Keratinocyte (primary cell): Measurements from ENCODE around the gene HPCAL4. TPM values are rescaled to one million over a fixed set of nuclear protein-coding genes. Genes with fewer than 3 reads are reported as not detected.

ENCODE experiments used
- DNase-seq: peaks from one replicate; pipeline ENCODE4 v3.0.0-alpha.2; 2011; ENCODE audit warnings: low read depth, missing footprints, low spot score
- FAIRE-seq: peaks from 2 replicates; lab custom pipeline; 2011; peaks lifted over from hg19 to GRCh38; lab: Jason Lieb, UNC
- H2AFZ ChIP-seq: 2 replicates; pipeline ENCODE4 v1.6.0; 2012; ENCODE audit warnings: low read length, control low read depth, inconsistent platforms; ENCODE audit not compliant: control insufficient read depth
- H3K27ac ChIP-seq: 2 replicates; pipeline ENCODE4 v1.5.1; 2011; ENCODE audit warnings: low read length; ENCODE audit not compliant: control insufficient read depth, insufficient read depth
- H3K27me3 ChIP-seq: 3 replicates; pipeline ENCODE4 v1.6.0; 2011; ENCODE audit warnings: low read length; ENCODE audit not compliant: control insufficient read depth, insufficient read depth; ENCODE audit errors: extremely low read depth
- H3K36me3 ChIP-seq, 2 experiments: 2 replicates in 1 of 2; 3 replicates in 1 of 2; pipeline ENCODE4 v1.5.1; 2011; ENCODE audit warnings: low read length in 2 of 2, mild to moderate bottlenecking in 1 of 2; ENCODE audit not compliant: control insufficient read depth in 2 of 2, insufficient read depth in 2 of 2; ENCODE audit errors: extremely low read depth in 1 of 2
- H3K4me1 ChIP-seq: 3 replicates; pipeline ENCODE4 v1.5.1; 2011; ENCODE audit warnings: low read length; ENCODE audit not compliant: control insufficient read depth, insufficient read depth; ENCODE audit errors: extremely low read depth
- H3K4me2 ChIP-seq: 3 replicates; pipeline ENCODE4 v1.6.0; 2011; ENCODE audit warnings: low read depth, low read length; ENCODE audit not compliant: control insufficient read depth, insufficient read depth; ENCODE audit errors: extremely low read depth
- H3K4me3 ChIP-seq, 3 experiments: fragments of 200-600 bp in 1 of 3; sonication (generic) in 1 of 3; 2 replicates in 2 of 3; 3 replicates in 1 of 3; pipeline ENCODE4 v1.5.1; 2011 to 2016; ENCODE audit warnings: low read length in 3 of 3, mild to moderate bottlenecking in 3 of 3, control low read depth in 2 of 3, inconsistent platforms in 1 of 3, low read depth in 1 of 3, mixed read lengths in 1 of 3, mixed run types in 1 of 3, moderate library complexity in 1 of 3; ENCODE audit not compliant: control insufficient read depth in 2 of 3, insufficient read depth in 2 of 3; ENCODE audit errors: extremely low read depth in 1 of 3
- H3K79me2 ChIP-seq: 2 replicates; pipeline ENCODE4 v1.6.0; 2012; ENCODE audit warnings: low read length; ENCODE audit not compliant: control insufficient read depth, insufficient read depth
- H3K9ac ChIP-seq: 3 replicates; pipeline ENCODE4 v1.6.0; 2011; ENCODE audit warnings: low read length; ENCODE audit not compliant: control insufficient read depth, insufficient read depth; ENCODE audit errors: extremely low read depth
- H3K9me1 ChIP-seq: 3 replicates; pipeline ENCODE4 v1.6.0; 2011; ENCODE audit warnings: low read length; ENCODE audit not compliant: control insufficient read depth, insufficient read depth; ENCODE audit errors: extremely low read depth
- H3K9me3 ChIP-seq: 2 replicates; pipeline ENCODE4 v1.5.1; 2012; ENCODE audit warnings: low read depth, low read length; ENCODE audit not compliant: control insufficient read depth
- H4K20me1 ChIP-seq: 3 replicates; pipeline ENCODE4 v1.6.0; 2011; ENCODE audit warnings: low read length; ENCODE audit not compliant: control insufficient read depth, insufficient read depth; ENCODE audit errors: extremely low read depth
- EZH2 ChIP-seq: IDR thresholded peaks from one replicate; pipeline ENCODE4 v1.6.1; 2012; ENCODE audit warnings: inconsistent platforms, mild to moderate bottlenecking, low read length, moderate library complexity
- dilution Hi-C: fragments of 300-500 bp; cut with MboI; formaldehyde crosslinking; loops from one replicate; pipeline ENCODE4 v1.7.0; 2020; ENCODE audit warnings: low sequenced_read_pairs; ENCODE audit not compliant: extremely low pct_ligation_motif_present
- polyA plus RNA-seq, 5 experiments: library from polyadenylated mRNA; depleted of rRNA in 3 of 5; stranded (reverse) in 3 of 5; stranded (forward) in 1 of 5; unstranded in 1 of 5; fragments of >200 nt; gene quantifications; 1 replicate in 1 of 5; 2 replicates in 3 of 5; 3 replicates in 1 of 5; pipeline versions ENCODE4 v1.2.1 to v1.2.3, GENCODE V29; 2011 to 2012; ENCODE audit warnings: missing spikeins in 2 of 5, low read depth in 1 of 5, low replicate concordance in 1 of 5
- small RNA-seq, 3 experiments: library from RNA; depleted of rRNA; stranded (forward); fragments of <200 nt; gene quantifications; one replicate each; pipeline ENCODE3, GENCODE V24; 2012; ENCODE audit warnings: low read depth in 3 of 3, low replicate concordance in 1 of 3; ENCODE audit not compliant: insufficient read length in 3 of 3
- TF ChIP-seq, protein P1 (sequence below), 3 experiments: IDR thresholded peaks in 1 of 3; conservative IDR thresholded peaks in 1 of 3; optimal IDR thresholded peaks in 1 of 3; 2 replicates in 2 of 3; 3 replicates in 1 of 3; pipeline versions ENCODE3 to v1.5.1; 2011; ENCODE audit warnings: low read length in 3 of 3, mild to moderate bottlenecking in 3 of 3, moderate library complexity in 2 of 3, control low read depth in 1 of 3, inconsistent platforms in 1 of 3; ENCODE audit not compliant: insufficient read depth in 2 of 3; ENCODE audit errors: extremely low read depth in 1 of 3

HPCAL4 gene
- polyA plus RNA-seq, 1 donor (not counting 4 experiments of a cell fraction or from before 2014, with no cell fraction given) = not detected

DNA sequence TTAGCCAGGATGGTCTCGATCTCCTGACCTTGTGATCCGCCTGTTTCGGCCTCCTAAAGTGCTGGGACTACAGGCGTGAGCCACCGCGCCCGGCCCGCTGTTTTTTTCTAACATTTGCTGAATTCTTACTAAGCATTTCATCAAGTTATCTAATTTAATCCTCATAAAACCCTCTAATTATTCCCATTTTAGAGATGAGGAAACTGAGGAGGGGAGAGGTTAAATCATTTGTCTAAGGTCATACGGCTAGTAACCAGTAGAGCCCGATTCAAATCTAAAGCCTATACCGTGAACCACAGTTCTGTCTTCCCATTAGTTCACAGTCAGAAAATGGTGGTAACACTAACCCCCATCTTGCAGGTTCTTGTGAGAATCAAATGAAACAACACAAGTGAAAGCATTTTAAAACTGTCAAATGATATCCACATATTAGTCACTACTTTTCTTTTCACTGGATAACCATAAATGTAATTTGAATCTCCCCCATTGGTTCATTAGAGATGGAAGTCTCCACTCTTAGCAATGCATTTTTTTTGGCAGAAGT lies 62.4 kb downstream of the HPCAL4 start:
- Histone ChIP-seq H3K4me1 (no peaks in the 10 kb centered on the region), H3K4me3 (no peak overlapping the region), H3K9ac (no peak overlapping the region), H3K79me2 (no peaks in the 10 kb centered on the region), H2AFZ (no peak overlapping the region), H3K27ac (no peak overlapping the region), H3K9me1 (no peaks in the 10 kb centered on the region), H3K4me2 (no peak overlapping the region), H3K27me3 (peaks cover 63% of the 10 kb centered on the region), H3K36me3 (no peaks in the 10 kb centered on the region), H3K9me3 (no peaks in the 10 kb centered on the region), H4K20me1 (no peaks in the 10 kb centered on the region)
- DNase-seq (no peak), FAIRE-seq (no peak)
- TF ChIP-seq, protein P1, sequence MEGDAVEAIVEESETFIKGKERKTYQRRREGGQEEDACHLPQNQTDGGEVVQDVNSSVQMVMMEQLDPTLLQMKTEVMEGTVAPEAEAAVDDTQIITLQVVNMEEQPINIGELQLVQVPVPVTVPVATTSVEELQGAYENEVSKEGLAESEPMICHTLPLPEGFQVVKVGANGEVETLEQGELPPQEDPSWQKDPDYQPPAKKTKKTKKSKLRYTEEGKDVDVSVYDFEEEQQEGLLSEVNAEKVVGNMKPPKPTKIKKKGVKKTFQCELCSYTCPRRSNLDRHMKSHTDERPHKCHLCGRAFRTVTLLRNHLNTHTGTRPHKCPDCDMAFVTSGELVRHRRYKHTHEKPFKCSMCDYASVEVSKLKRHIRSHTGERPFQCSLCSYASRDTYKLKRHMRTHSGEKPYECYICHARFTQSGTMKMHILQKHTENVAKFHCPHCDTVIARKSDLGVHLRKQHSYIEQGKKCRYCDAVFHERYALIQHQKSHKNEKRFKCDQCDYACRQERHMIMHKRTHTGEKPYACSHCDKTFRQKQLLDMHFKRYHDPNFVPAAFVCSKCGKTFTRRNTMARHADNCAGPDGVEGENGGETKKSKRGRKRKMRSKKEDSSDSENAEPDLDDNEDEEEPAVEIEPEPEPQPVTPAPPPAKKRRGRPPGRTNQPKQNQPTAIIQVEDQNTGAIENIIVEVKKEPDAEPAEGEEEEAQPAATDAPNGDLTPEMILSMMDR (optimal IDR thresholded peaks at IDR 0.05 in 1 of 3, IDR thresholded peaks at IDR 0.05 in 1 of 3, conservative IDR thresholded peaks at IDR 0.05 in 1 of 3; ENCODE audit: extremely low read depth in 1 of 3, insufficient read depth in 2 of 3, low read length in 3 of 3) = no peak
- TF ChIP-seq EZH2 = no peak
- dilution Hi-C loops = no loop called here

Small RNA genes within 50 kb of the gene (small RNA-seq; reads per million reads assigned to genes)
- gene RNU7-121P = 0 reads per million in 3 experiments

Other genes starting within 250 kb of the HPCAL4 start
- gene BMP8A, start 199.8 kb downstream of the HPCAL4 start, polyA plus RNA-seq = not detected in 3 replicates
- gene PABPC4, start 114.6 kb downstream of the HPCAL4 start, polyA plus RNA-seq = 85.2 to 135 TPM (median 94.4 TPM) in 3 replicates
- gene HEYL, start 51.8 kb downstream of the HPCAL4 start, polyA plus RNA-seq = not detected in 3 replicates
- not detected in 3 replicates for gene NT5C1A, start 19.3 kb downstream of the HPCAL4 start, polyA plus RNA-seq
- 60.6 to 66.4 TPM (median 60.6 TPM) in 3 replicates for gene PPIE, start 47.4 kb upstream of the HPCAL4 start, polyA plus RNA-seq
- 0.08 TPM in 1 of 3 replicates, not detected in the others for gene OXCT2, start 79.9 kb upstream of the HPCAL4 start, polyA plus RNA-seq
- gene BMP8B, start 97.4 kb upstream of the HPCAL4 start, polyA plus RNA-seq = 0.03 to 0.04 TPM in 2 of 3 replicates, not detected in the other
- gene TRIT1, start 192.1 kb upstream of the HPCAL4 start, polyA plus RNA-seq = 19.6 to 27.0 TPM (median 21.2 TPM) in 3 replicates
- 5.1 to 7.7 TPM (median 5.4 TPM) in 3 replicates for gene MYCL, start 210.5 kb upstream of the HPCAL4 start, polyA plus RNA-seq